ENCODE results near the gene OTOP2. TPM values are rescaled to one million over a fixed set of nuclear protein-coding genes. Genes with fewer than 3 reads are reported as not detected.
"Not testable (repeated sequence)": the region's sequence is repeated elsewhere in the genome, so short reads cannot be mapped to it uniquely, and the experiment has no call there.

The OTOP2 gene
- total RNA-seq, 1 donor from 2014 or later = not detected

DNA sequence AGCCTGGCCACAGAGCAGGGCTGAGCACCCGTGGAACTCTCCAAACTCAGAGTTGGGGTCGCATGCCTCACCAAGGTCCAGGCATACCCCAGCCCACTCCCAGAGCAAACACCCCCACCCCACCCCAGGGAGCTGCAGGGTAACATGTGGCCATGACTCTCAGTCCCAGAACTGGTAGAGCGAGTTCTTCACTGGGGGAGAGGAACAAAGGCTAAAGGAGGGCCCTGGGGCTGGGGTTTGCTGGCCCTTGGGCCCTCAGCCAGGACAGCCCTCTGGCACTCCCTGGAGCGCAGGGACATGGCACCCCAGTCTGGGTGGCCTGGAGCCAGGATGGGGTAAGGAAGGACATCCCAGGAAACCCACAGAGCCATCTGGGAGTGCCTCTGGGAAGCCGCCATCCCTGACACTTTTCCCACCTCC is 44.3 kb downstream of the OTOP2 start:
- no peaks in the 10 kb centered on the region for H3K9me3 Mint-ChIP-seq
- no peaks in the 10 kb centered on the region for H3K36me3 Mint-ChIP-seq (ENCODE audit: low read depth)
- no peak for DNase-seq (ENCODE audit: low spot score)
- peaks cover 6% of the 10 kb centered on the region for H3K4me1 Mint-ChIP-seq (ENCODE audit: low read depth)
- H3K27me3 Mint-ChIP-seq (ENCODE audit: low read depth) = peaks cover 16% of the 10 kb centered on the region
- intact Hi-C loops (cut with micrococcal nuclease) = no loop called here
- no peak overlapping the region for H3K4me3 Mint-ChIP-seq (ENCODE audit: low read depth)
- H3K27ac Mint-ChIP-seq = no peak overlapping the region

DNA sequence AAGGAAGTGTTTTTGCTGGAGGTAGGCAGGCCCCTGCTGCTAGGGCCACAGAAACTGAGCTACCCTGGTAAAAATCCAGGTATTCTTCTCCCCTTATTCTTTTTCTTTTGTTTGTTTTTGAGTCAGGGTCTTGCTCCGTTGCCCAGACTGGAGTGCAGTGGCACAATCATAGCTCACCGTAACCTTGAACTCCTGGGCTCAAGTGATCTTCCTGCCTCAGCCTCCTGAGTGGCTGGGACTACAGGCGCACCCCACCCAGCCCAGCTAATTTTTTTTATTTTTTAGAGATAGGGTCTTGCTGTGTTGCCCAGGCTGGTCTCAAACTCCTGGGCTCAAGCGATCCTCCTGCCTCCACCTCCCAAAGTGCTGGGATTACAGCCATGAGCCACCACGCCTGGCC is 45.4 kb downstream of the OTOP2 start:
- intact Hi-C loops (cut with micrococcal nuclease); H3K36me3 Mint-ChIP-seq (ENCODE audit: low read depth); H3K4me1 Mint-ChIP-seq (ENCODE audit: low read depth); H3K27ac Mint-ChIP-seq; DNase-seq (ENCODE audit: low spot score); H3K9me3 Mint-ChIP-seq; H3K4me3 Mint-ChIP-seq (ENCODE audit: low read depth): not testable (repeated sequence)
- H3K27me3 Mint-ChIP-seq (ENCODE audit: low read depth) = peaks cover 17% of the 10 kb centered on the region

DNA sequence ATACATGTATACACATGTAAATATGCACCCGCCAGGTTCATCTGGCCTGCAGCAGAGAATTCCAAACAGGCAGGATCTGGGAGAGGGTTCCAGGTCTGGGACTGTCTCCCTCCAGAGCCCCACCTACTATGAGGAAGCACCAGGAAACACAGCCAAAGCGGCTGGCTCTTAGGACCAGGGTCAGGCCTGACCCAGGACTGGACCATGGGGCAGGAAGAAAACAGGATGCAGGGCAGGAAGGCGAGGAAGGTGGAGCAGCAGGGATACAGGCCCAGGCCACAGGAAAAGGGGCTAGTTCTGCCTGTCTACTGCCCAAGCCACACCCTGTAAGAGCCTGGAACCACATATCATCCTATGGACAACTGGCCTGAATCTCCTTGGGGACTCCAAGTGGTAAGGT is 46.3 kb downstream of the OTOP2 start:
- H3K36me3 Mint-ChIP-seq (ENCODE audit: low read depth) = no peaks in the 10 kb centered on the region
- H3K4me1 Mint-ChIP-seq (ENCODE audit: low read depth) = peaks cover 6% of the 10 kb centered on the region
- H3K27me3 Mint-ChIP-seq (ENCODE audit: low read depth) = peaks cover 21% of the 10 kb centered on the region
- DNase-seq (ENCODE audit: low spot score) = no peak
- no peak overlapping the region for H3K27ac Mint-ChIP-seq
- no peak overlapping the region for H3K4me3 Mint-ChIP-seq (ENCODE audit: low read depth)
- intact Hi-C loops (cut with micrococcal nuclease) = no loop called here
- no peaks in the 10 kb centered on the region for H3K9me3 Mint-ChIP-seq

DNA sequence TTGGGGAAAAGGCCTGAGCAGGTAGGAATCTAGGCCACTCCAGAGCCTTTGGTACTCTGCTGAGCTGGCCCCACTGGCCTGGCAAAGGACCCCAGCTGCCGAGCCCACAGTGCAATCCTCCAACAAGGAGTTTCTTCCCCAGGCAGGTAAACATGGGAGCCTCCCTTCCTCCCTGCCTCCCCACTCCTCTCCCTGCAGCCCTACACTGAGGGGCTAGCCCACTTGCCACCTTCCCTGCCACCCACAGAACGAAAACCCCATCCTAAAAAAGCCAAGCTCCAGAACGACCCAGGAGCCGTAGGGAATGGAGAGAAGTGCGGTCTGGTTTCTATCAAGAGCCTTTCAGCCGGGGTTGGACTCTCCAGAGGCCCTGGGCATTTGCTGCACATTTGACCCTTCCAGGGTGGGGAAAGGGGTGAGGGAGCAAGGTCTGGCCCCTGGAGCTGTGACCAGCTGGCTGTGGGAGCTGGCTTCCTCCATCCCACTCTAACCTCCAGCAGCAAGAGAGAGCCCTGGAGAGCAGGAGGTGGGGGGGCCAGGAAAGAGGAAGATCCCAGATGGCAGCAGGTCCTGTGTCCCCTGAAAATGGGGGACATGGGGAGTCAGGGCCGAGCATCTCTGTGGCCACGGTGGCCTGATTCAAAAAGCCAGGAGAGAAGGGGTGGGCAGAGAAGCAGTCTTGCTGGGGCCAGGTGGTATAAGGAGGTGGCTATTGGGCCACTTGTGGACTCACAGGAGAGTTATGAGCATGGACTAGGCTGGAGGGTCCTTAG is 47.2 kb downstream of the OTOP2 start:
- no peak overlapping the region for H3K27ac Mint-ChIP-seq
- H3K4me3 Mint-ChIP-seq (ENCODE audit: low read depth) = peak overlapping the region; percentile 56
- peaks cover 6% of the 10 kb centered on the region for H3K4me1 Mint-ChIP-seq (ENCODE audit: low read depth)
- H3K27me3 Mint-ChIP-seq (ENCODE audit: low read depth) = peaks cover 21% of the 10 kb centered on the region
- no peaks in the 10 kb centered on the region for H3K9me3 Mint-ChIP-seq
- intact Hi-C loops (cut with micrococcal nuclease) = no loop called here
- no peaks in the 10 kb centered on the region for H3K36me3 Mint-ChIP-seq (ENCODE audit: low read depth)
- DNase-seq (ENCODE audit: low spot score) = no peak

- peak overlapping the region; percentile 56 for H3K4me3 Mint-ChIP-seq (ENCODE audit: low read depth)
Measured at GRCh38 chr17:74971842-74972106, 47.7 kb downstream of the OTOP2 start.

DNA sequence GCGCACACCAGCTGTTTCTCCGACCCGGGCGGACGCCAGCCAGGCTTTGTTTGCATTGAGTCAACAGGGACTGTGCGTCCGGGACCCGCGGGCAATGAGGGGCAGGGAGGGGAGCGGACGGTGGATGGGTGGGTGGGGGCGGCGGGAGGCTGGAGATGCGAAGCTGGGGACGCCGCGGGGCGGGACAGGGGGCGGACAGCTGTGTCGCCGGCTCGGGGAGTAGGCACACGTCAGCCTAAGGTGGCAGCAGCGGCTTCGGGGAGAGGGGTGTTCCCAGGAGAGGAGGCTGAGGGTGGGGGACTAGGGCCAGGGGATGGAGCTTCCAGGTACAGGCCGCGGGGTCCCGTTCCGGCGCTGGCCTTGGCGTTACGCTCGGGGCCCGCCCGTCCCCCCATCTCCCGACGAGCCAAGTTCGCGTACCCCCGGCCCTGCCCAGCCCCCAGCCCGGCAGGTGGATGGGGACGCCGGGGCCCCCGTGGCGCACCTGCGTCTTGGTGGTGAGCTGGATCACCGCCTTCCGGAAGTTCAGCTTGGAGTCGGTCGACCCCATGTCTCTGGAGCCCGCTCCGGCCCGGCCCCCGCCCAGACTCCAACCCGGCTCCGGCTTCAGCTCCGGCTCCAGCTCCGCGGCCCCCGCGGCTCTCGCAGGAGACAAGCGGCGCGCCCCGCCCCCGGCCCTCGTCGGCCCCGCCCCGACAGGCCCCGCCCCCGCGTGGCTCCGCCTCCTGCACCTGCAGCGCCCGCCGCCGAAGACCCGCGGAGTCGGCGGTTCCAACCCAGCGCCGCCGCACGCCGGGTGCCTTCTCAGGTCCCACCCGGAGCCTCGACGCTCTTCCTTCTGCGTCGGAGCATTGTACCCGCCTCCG is 48.3 kb downstream of the OTOP2 start, which contains the start of gene HID1:
HID1 (minus strand) TSS at position 653 of the 866 bp plus-strand sequence; CDS start at position 550, 103 bp downstream.
- intact Hi-C loops (cut with micrococcal nuclease) = no loop called here
- peaks cover 6% of the 10 kb centered on the region for H3K4me1 Mint-ChIP-seq (ENCODE audit: low read depth)
- no peaks in the 10 kb centered on the region for H3K9me3 Mint-ChIP-seq
- peak; percentile 52 for DNase-seq (ENCODE audit: low spot score)
- no peaks in the 10 kb centered on the region for H3K36me3 Mint-ChIP-seq (ENCODE audit: low read depth)
- peak within 1 kb of the TSS; percentile 77 for H3K4me3 Mint-ChIP-seq (ENCODE audit: low read depth)
- H3K27me3 Mint-ChIP-seq (ENCODE audit: low read depth) = peaks cover 24% of the 10 kb centered on the region
- H3K27ac Mint-ChIP-seq = no peak within 1 kb of the TSS

More at GRCh38 chr17:74971842-74972106, 47.7 kb downstream of the OTOP2 start:
- no peak for DNase-seq (ENCODE audit: low spot score)
- no peak overlapping the region for H3K27ac Mint-ChIP-seq
- H3K4me1 Mint-ChIP-seq (ENCODE audit: low read depth) = peaks cover 6% of the 10 kb centered on the region
- intact Hi-C loops (cut with micrococcal nuclease) = no loop called here
- H3K36me3 Mint-ChIP-seq (ENCODE audit: low read depth) = no peaks in the 10 kb centered on the region
- peaks cover 22% of the 10 kb centered on the region for H3K27me3 Mint-ChIP-seq (ENCODE audit: low read depth)
- no peaks in the 10 kb centered on the region for H3K9me3 Mint-ChIP-seq

DNA sequence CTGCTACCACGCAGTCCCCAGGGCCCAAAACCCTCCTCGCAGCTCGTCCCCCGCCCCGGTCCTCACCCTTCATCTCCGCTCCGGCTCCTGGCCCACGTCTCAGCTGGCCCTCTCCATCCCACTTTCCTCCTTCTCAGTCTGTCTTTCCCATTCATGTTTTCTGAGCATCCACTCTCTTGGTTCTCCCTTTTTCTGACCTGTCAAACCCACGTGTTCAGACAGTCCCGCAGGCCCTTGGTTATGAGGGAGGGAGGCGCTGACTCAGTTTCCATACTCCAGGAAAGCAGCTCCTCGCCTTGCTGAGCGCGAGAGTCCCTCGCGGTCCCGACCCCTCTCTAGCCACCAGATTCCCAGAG is 48.9 kb downstream of the OTOP2 start:
- Mint-ChIP-seq H3K4me3 (ENCODE audit: low read depth) (peak overlapping the region; percentile 77), H3K27ac (no peak overlapping the region), H3K9me3 (no peaks in the 10 kb centered on the region), H3K4me1 (ENCODE audit: low read depth) (peaks cover 6% of the 10 kb centered on the region), H3K36me3 (ENCODE audit: low read depth) (no peaks in the 10 kb centered on the region), H3K27me3 (ENCODE audit: low read depth) (peaks cover 27% of the 10 kb centered on the region)
- DNase-seq (ENCODE audit: low spot score) = no peak
- intact Hi-C loops (cut with micrococcal nuclease) = no loop called here

- no peaks in the 10 kb centered on the region for H3K36me3 Mint-ChIP-seq (ENCODE audit: low read depth)
- H3K9me3 Mint-ChIP-seq = no peaks in the 10 kb centered on the region
- intact Hi-C loops (cut with micrococcal nuclease) = no loop called here
- H3K27me3 Mint-ChIP-seq (ENCODE audit: low read depth) = peaks cover 38% of the 10 kb centered on the region
- no peak overlapping the region for H3K4me3 Mint-ChIP-seq (ENCODE audit: low read depth)
- no peak for DNase-seq (ENCODE audit: low spot score)
- no peak overlapping the region for H3K27ac Mint-ChIP-seq
- peaks cover 6% of the 10 kb centered on the region for H3K4me1 Mint-ChIP-seq (ENCODE audit: low read depth)
Measured at GRCh38 chr17:74975943-74976342, 51.9 kb downstream of the OTOP2 start.

DNA sequence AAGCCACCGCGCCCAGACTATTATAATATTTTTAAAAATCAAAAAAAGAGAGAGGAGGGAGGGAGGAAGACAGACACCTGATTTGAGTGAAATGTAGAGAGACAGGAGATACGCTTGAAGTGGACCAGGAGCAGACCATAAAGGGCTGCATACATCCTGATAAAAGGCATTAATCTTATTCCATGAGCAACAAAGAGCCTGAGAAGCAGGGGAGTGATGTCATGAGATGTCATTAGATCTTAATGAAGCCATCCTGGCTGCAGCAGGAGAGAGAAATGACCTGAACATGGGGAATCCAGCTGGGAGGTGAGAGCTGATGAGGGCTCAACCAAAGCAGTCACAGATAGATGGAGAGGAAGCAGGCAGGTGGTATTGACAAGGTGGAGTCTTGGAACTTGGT is 53.7 kb downstream of the OTOP2 start:
- peaks cover 30% of the 10 kb centered on the region for H3K27me3 Mint-ChIP-seq (ENCODE audit: low read depth)
- no peak overlapping the region for H3K27ac Mint-ChIP-seq
- intact Hi-C loops (cut with micrococcal nuclease) = no loop called here
- no peaks in the 10 kb centered on the region for H3K36me3 Mint-ChIP-seq (ENCODE audit: low read depth)
- no peak overlapping the region for H3K4me3 Mint-ChIP-seq (ENCODE audit: low read depth)
- H3K9me3 Mint-ChIP-seq = no peaks in the 10 kb centered on the region
- no peak for DNase-seq (ENCODE audit: low spot score)
- peaks cover 13% of the 10 kb centered on the region for H3K4me1 Mint-ChIP-seq (ENCODE audit: low read depth)

- H3K27me3 Mint-ChIP-seq (ENCODE audit: low read depth) = peaks cover 26% of the 10 kb centered on the region
- H3K27ac Mint-ChIP-seq = no peak overlapping the region
- intact Hi-C loops (cut with micrococcal nuclease) = no loop called here
- H3K36me3 Mint-ChIP-seq (ENCODE audit: low read depth) = no peaks in the 10 kb centered on the region
- H3K9me3 Mint-ChIP-seq = no peaks in the 10 kb centered on the region
- H3K4me1 Mint-ChIP-seq (ENCODE audit: low read depth) = peaks cover 9% of the 10 kb centered on the region
- H3K4me3 Mint-ChIP-seq (ENCODE audit: low read depth) = no peak overlapping the region
- no peak for DNase-seq (ENCODE audit: low spot score)
Measured at GRCh38 chr17:74978240-74978639, 54.2 kb downstream of the OTOP2 start.

DNA sequence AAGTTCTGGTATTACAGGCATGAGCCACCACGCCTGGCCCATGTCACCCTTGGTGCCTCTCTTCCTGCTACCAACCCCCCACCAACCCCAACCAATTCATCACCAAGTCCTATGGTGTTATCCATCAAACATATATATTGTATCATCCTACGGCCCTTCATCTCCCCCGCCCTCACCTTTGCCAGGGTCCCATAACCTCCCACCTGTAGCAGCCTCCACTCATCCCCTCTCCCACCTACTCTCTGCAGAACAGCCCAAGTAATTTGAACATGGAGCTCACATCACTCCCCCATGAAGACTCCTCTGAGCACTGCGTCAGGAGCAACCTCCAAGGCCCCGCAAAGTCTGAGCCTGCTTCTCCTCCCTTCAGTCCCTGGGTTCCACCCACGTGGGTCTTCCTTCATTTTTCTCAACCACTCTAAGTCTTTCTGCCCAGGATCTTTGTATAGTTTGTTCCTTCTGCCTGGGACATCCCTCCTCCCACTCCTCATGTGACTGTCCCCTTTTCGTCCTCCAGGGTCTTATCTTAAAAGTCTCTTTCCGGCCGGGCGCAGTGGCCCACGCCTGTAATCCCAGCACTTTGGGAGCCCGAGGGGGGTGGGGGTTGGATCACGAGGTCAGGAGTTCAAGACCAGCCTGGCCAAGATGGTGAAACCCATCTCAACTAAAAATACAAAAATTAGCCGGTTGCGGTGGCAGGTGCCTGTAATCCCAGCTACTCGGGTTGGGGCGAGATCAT is 55.5 kb downstream of the OTOP2 start:
- Mint-ChIP-seq H3K4me1 (ENCODE audit: low read depth) (peaks cover 10% of the 10 kb centered on the region), H3K27me3 (ENCODE audit: low read depth) (peaks cover 29% of the 10 kb centered on the region), H3K9me3 (no peaks in the 10 kb centered on the region), H3K4me3 (ENCODE audit: low read depth) (no peak overlapping the region), H3K36me3 (ENCODE audit: low read depth) (no peaks in the 10 kb centered on the region), H3K27ac (no peak overlapping the region)
- no peak for DNase-seq (ENCODE audit: low spot score)
- intact Hi-C loops (cut with micrococcal nuclease) = loop anchor here (5.0 to 10.0 kb wide), 3 partner anchors 53 to 195 kb away; no protein-coding TSS in a partner anchor

GRCh38 chr17:74981318-74981978 is 57.4 kb downstream of the OTOP2 start:
- H3K27ac Mint-ChIP-seq = peak overlapping the region; percentile 29
- H3K9me3 Mint-ChIP-seq = no peaks in the 10 kb centered on the region
- peaks cover 12% of the 10 kb centered on the region for H3K4me1 Mint-ChIP-seq (ENCODE audit: low read depth)
- peaks cover 35% of the 10 kb centered on the region for H3K27me3 Mint-ChIP-seq (ENCODE audit: low read depth)
- DNase-seq (ENCODE audit: low spot score) = no peak
- H3K36me3 Mint-ChIP-seq (ENCODE audit: low read depth) = no peaks in the 10 kb centered on the region
- H3K4me3 Mint-ChIP-seq (ENCODE audit: low read depth) = peak overlapping the region; percentile 76
- intact Hi-C loops (cut with micrococcal nuclease) = loop anchor here (5.0 to 10.0 kb wide), 3 partner anchors 51 to 197 kb away; no protein-coding TSS in a partner anchor

Data from activated T-helper 2 cell treated with anti-CD3 and anti-CD28 coated beads, Interferon-gamma antibody, Interleukin-2, Interleukin-4, amounts not matched to agents 10 μg/mL and 5 μg/mL and 100 μg/mL, durations not matched to agents 14 hours and 24 hours and 36 hours (primary cell).